Stimulated activated CD8-positive, alpha-beta memory T cell treated with anti-CD3 and anti-CD28 coated beads, Interleukin-7, amount 100 ng/mL, for 24 hours (primary cell): ENCODE results near the gene CMIP.
"Not testable (repeated sequence)": the region's sequence is repeated elsewhere in the genome, so short reads cannot be mapped to it uniquely, and the experiment has no call there.

Experiments
- DNase-seq: peaks from one replicate; pipeline ENCODE4 v3.0.0-alpha.2; 2020; ENCODE audit warnings: low read depth

CMIP gene

GRCh38 chr16:81568749-81569087 lies 124.1 kb downstream of the CMIP start:
- no peak for DNase-seq

GRCh38 chr16:81569361-81570034 lies 124.9 kb downstream of the CMIP start:
- no peak for DNase-seq

- DNase-seq = no peak
Measured at GRCh38 chr16:81570151-81570846, 125.7 kb downstream of the CMIP start.

GRCh38 chr16:81571175-81571574 lies 126.6 kb downstream of the CMIP start:
- DNase-seq = no peak

- DNase-seq = no peak
Measured at GRCh38 chr16:81571592-81572385, 127.2 kb downstream of the CMIP start.

GRCh38 chr16:81572386-81573144 lies 128.0 kb downstream of the CMIP start:
- no peak for DNase-seq

GRCh38 chr16:81573533-81574020 lies 129.0 kb downstream of the CMIP start:
- no peak for DNase-seq

- no peak for DNase-seq
Measured at GRCh38 chr16:81574168-81574567, 129.6 kb downstream of the CMIP start.

- no peak for DNase-seq
Measured at GRCh38 chr16:81575307-81575706, 130.7 kb downstream of the CMIP start.

GRCh38 chr16:81575834-81576233 lies 131.2 kb downstream of the CMIP start:
- DNase-seq = no peak

GRCh38 chr16:81576696-81577095 lies 132.1 kb downstream of the CMIP start:
- no peak for DNase-seq

- DNase-seq = not testable (repeated sequence)
Measured at GRCh38 chr16:81577272-81577671, 132.7 kb downstream of the CMIP start.

- no peak for DNase-seq
Measured at GRCh38 chr16:81578076-81578475, 133.5 kb downstream of the CMIP start.

- DNase-seq = no peak
Measured at GRCh38 chr16:81578636-81579413, 134.2 kb downstream of the CMIP start.

- no peak for DNase-seq
Measured at GRCh38 chr16:81581107-81581506, 136.5 kb downstream of the CMIP start.

GRCh38 chr16:81582655-81583441 lies 138.2 kb downstream of the CMIP start:
- no peak for DNase-seq

- DNase-seq = no peak
Measured at GRCh38 chr16:81583893-81584631, 139.5 kb downstream of the CMIP start.

GRCh38 chr16:81585785-81586184 lies 141.2 kb downstream of the CMIP start:
- DNase-seq = no peak

GRCh38 chr16:81586417-81586816 lies 141.8 kb downstream of the CMIP start:
- DNase-seq = no peak
